Measurements from ENCODE around the gene KIF5C.

The KIF5C gene

DNA sequence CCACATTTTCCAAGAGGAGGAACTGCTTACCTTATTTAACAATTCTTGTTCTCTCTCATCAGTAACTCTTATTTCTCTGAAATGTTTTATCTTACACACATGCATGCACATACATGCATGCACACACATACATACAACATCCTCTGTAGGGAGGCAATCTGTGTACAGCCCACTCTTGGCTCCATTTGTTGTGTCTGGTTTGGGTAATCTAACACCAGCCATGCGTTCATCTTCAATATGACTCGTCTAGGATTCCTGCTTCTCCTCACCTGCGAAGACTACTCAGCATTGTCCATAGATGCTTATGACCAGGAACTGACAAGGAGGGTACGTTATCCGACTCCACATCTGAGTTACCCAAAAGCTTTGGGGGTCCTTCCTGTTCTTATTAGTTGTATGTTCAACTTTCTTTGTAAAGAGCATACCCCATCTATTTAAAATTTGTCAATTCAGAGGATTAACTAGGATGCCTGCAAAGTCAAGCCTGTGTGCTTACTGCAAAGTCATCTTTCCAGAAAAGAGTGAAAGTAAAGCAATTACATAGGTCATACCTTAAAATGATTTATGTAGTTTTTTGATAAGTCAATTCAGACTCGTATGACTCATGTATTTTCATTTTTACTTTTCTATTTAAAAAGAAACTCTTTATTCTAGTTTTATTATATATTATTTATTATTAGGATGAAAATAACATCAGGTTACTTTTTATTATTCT, 181.7 kb downstream of the KIF5C start:
- no peak for DNase-seq

DNA sequence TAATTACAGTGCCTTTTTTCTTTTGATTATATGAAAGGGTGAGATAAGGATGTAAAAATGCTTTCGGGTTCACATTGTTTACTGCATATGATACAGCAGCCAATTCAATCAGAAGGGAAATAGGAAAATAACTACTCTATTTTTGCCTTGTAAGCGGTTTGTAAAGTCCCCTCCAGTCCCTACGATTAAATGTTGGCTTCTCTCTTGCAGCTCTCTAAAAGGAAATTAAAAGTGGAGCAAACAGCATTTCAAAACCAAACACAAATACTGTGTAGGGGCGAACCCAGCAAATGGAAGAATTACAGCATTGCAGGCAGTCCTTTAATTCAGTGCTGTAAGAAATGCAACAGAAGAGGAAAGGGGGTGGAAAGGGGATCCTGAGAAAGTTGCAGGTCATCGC, 182.4 kb downstream of the KIF5C start:
- no peak for DNase-seq

DNA sequence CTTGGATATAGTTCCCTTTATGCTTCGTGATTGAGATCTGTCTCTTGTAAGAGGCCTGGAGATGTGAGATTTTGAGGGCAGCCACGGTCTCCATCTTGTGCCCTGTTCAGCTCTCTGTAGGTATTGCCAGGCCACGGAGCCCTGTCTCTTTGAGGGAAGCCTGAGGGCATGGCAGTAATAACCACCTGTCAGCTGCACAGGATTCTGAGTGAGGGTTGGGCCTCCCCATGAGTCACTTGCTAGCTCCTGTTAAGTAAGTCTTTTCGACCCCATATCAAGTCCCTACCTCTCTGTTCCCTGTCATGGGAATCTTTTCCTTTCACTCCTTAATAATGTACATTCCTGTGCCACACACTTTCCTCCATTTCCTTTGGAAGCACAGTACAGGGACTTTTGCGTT, 183.9 kb downstream of the KIF5C start:
- DNase-seq: no peak

DNA sequence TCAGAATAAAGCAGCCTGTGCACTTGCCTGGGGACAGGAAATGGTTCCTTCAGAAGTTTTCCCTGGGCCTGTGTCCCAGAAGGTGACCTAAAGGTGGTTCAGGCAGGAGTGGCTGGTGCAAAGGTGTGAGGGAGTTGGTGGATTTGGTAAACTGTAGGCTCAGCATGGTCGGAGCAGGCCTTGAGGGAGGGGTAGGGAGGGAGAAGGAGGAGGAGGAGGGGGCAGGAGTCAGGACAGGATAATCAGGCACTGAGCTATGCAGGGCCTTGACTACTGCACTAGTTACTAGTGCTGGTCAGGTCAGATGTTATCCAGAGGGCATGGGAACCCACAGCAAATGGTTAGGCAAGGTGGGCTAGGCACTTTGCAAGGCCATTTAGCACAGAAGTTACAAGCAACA, 184.8 kb downstream of the KIF5C start:
- DNase-seq: no peak

DNA sequence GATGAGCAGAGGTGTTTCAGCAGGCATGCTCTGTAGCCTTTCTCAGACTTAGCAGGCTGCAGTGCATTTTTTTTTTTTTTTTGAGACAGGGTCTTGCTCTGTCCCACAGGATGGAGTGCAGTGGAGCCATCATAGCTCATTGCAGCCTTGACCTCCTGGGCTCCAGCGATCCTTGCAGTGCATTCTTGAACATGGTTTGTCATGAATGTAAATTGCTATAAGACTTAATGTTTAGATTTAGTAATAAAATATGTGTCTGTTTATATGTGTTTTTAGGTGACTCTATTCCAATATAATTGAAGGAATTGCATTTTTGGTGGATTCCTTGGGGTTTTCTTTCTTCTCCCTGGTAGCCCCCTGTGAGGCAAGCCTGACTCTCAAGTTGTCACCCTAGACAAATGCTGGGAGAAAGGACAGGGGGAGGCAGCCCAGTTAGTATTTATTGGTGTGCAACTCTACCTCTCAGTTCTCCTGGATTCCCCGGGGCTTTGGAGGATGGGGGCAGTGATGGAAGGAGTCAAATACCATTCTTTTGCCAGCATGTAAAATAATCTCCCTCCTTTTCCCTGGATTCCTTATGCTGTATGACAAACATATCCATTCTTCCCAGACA, 186.2 kb downstream of the KIF5C start:
- no peak for DNase-seq

DNA sequence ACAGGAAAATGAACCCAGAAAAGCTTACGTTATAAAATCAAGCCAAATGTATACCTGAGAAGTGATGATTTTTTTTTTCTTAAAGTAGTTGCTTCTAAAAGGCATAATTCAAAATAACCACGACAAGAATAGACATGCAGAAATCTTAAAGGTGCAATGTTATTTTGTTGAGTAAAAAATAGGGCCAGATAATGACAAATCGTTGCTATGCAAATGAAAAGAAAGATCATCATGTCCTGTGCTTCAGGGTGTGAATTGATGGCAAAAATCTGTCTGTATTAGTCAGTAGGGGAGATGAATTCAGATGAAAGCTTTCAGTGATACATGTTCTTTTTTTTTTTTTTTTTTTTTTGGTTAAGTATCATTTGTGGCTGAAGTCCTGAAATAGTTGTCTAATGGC, 187.5 kb downstream of the KIF5C start:
- DNase-seq: no peak

DNA sequence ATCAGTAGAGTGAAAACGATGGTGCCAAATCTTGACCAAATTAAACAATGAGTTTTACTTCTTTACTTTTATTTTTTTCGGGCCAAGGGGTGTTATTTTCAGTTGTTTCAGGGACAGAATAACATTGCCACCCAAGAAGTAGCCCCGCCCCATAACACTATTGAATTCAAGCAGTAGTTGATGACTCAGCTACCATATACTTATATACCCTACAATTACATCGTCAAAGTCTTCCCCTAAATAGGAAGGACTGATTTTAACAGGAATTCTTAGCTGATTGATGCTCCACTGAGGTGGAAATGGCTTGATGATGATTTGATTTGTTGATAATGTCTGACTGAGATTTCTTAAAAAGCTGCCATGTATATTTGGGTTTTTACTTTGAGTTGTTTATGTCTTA, 188.2 kb downstream of the KIF5C start:
- no peak for DNase-seq

DNA sequence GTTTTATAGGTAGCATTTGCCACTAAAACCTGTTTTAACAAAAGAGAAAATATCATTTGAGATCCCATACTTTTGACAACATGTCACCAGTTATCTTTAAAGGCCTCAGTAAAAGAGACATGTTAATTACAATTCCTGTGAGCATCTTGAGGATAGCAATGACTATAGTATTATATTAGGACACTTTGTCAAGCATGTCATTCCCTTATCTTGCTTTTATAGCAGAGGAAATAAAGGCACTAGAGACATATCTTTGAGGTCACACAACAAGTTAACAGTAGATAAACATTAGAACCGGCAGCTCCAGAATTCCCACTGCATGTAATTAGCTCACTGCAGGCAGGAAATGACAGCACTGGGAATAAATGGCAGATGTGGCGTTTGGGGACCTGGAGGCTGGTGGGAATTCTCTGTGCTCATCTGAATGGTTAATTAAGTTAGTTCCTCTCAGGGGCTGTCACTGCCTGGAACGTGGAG, 189.4 kb downstream of the KIF5C start:
- no peak for DNase-seq

DNA sequence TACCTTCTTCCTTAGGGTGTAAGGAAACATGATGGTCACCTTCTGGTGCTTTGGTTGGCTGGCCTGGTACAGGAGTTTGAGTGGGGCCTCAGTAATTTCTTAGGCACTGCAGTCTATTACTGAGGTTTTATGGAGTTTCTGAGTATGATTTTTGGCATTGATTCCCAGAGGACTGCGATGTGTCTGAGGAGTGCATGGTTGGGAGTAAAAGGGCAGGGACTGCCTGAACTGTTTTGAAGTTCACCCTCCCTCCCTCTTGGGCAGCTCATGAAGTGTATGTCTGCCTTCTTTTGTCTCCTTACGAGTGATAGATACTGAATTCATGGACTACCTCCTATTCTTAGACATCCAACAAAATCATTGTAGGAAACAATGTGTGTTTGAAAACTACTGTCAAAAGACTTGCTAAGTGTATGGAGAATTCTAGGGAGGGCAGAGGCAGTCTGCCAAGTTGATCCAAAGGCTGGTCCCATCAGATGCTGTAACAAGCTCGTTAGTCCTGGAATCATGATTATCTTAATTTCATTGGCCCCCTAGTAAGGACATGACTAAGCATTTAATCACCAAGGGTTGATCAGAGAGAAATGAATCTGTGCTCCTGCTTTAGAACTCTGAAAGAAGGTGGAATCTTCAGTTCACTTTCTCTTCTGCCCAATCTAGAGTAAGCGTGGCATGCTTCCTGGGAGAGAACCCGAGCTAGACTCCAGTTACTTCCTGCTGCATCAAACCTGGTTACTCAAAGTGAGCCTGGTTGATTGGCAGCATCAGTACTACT, 190.0 kb downstream of the KIF5C start:
- DNase-seq: no peak

DNA sequence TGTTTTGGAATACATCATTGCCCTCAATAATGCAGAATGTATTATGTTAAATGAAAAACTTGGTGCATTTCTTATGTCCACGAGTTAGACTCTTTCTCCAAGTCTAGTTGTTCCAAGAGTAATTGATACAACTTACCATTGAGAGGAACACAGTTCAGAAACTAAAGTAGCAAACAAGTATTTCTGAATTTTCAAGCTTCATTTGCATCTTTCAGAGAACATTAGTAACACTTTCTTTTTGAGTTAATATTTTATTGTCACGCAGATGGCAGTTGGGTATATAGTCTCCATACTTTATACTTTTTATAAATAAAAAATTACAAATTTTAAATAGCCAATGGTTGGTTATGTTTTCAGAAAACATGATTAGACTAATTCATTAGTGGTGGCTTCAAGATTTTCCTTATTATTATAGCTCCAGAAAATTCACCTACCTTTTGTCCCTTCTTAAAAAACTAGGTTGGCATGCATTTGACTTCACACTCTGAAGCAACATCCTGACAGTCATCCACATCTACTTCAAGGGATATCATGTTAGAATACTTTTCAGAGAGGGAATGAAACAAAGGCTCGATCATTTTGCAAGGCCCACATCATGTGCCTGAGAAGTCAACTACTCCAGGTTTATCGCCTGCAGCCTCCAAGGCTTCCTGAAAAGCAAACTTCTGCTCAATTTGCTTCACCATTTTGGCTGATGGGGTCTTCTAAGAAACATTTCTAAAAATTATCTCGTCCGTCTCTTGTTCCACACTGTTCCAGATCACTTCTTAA, 193.4 kb downstream of the KIF5C start:
- no peak for DNase-seq

DNA sequence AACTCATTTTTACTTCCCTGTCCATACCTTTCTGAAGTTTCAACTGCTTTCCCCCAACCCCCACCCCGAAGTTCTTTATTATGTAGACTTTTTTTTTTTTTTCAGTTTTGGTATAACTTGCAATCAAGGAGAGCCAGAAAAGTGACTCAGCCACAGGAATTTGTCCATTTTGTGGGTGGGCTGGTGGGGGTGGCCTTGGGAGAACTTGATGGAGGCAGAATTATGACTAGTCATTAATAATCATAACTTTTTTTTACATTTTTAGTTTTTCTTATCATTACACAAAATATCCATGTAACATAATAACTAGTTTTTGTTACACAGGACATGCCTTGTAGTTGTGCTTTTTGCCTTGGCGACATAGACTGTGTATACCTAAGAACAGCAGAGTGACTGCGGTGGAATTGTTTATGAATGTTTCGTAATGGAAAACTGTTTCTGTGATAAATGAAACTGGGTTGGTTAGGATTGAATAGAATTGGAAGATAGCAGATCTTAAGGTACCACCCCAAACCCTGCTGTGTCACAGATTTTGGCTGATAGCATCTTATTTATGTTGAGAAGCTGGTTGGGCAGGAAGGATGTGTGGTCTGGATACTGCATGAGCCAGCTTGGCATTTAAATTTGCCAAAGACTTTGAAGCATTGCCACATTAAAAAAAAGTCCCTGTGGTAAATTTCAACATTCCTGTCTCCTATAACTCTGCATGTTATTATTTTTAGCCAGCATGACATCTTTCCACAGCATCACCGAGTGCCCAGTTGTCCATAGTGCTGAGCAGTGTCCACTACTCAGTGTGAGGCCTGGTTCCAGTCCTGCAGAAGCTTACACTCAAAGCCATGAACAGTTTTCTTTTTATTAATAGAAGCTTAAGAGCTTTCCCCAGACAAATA, 194.2 kb downstream of the KIF5C start:
- no peak for DNase-seq

DNA sequence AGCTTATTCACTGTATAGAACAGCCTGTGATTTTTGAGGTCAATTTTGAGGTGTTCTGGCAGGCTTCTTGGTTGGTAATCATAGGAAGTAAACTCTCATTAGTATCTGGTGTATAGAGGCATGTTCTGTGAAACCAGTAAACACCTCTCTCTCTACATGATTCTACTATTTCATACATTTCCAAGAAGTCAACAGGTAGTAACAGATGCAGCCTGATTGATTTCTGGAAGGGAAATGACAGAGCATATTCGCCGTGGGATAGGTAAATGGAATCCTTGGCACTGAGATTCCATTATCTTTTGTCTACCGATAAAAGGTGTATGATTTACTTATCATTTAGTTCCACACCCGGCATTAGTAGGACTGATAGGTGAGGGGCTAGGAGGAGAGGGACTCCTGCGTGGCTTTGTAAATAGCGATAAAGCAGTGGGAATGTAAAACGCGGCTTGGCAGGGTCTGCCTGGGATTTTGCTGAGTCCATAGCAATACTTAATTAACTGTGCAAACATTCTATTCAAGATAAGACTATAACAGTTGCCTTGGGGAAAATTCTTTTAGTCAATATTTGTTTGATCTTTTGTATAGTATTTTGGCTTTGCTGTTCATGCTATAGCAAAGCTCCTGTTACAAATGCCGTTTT, 195.8 kb downstream of the KIF5C start:
- no peak for DNase-seq

DNA sequence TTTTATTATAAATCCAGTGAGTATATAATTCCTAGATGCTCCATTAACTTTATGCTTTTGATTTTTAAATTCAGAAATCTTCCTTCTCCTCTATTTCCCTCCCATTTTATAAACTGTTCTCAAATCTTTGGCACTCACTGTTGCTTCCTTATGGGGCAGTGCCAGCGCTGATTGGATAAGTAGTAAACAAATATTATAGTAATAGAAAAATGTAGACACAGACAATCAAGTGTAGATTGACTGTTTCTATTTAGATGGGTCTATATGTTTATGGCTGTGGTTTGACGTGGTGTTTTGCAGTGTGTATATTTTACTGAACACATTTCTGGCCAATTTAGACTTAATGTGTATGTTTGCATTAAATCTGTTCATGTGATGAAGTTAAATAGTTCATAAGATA, 200.1 kb downstream of the KIF5C start:
- DNase-seq: no peak

DNA sequence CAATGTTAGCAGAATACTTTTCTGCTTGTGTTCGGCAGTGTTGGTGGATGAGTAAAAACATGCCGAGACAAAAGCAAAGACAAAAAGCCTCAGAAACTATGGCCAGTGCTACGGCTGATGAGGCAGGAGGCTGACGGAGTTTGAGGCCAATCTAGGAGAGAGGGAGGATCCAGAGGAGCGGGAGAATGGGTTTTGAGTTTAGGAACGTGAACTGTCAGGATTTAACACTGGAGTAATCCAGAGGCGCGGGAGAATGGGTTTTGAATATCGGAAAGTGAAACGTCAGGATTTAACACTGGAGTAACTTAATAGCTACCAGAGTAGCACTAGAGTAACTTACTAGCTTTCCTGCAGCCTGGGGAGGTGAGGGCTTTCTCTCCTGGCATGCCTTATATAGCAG, 200.8 kb downstream of the KIF5C start:
- no peak for DNase-seq
